Measurements from ENCODE around the gene WFDC10A.

The WFDC10A gene

GRCh38 chr20:45593498-45593897 lies 36.0 kb upstream of the WFDC10A start:
- Histone ChIP-seq H3K4me3 (no peak overlapping the region), H3K27ac (no peak overlapping the region)
- no peak for TF ChIP-seq CTCF (IDR thresholded peaks at IDR 0.05)
- DNase-seq (ENCODE audit: low spot score), result no peak

- Histone ChIP-seq H3K27ac (no peak overlapping the region), H3K4me3 (no peak overlapping the region)
- no peak for TF ChIP-seq CTCF (IDR thresholded peaks at IDR 0.05)
- no peak for DNase-seq (ENCODE audit: low spot score)
Observed at GRCh38 chr20:45595235-45595634, 34.3 kb upstream of the WFDC10A start.

- no peak for TF ChIP-seq CTCF (IDR thresholded peaks at IDR 0.05)
- Histone ChIP-seq H3K4me3 (no peak overlapping the region), H3K27ac (no peak overlapping the region)
- DNase-seq (ENCODE audit: low spot score), result no peak
Observed at GRCh38 chr20:45607810-45608209, 21.7 kb upstream of the WFDC10A start.

- H3K27ac ChIP-seq, result no peak overlapping the region
- TF ChIP-seq CTCF (IDR thresholded peaks at IDR 0.05), result no peak
- no peak for DNase-seq (ENCODE audit: low spot score)
- no peak overlapping the region for H3K4me3 ChIP-seq
Observed at GRCh38 chr20:45611054-45611453, 18.5 kb upstream of the WFDC10A start.

GRCh38 chr20:45612314-45612713 lies 17.2 kb upstream of the WFDC10A start:
- H3K27ac ChIP-seq, result no peak overlapping the region
- TF ChIP-seq CTCF (IDR thresholded peaks at IDR 0.05), result no peak
- H3K4me3 ChIP-seq, result no peak overlapping the region
- no peak for DNase-seq (ENCODE audit: low spot score)

- Histone ChIP-seq H3K4me3 (no peak overlapping the region), H3K27ac (no peak overlapping the region)
Observed at GRCh38 chr20:45617591-45617990, 11.9 kb upstream of the WFDC10A start.

GRCh38 chr20:45621593-45621992 lies 7.9 kb upstream of the WFDC10A start:
- H3K4me3 ChIP-seq, result no peak overlapping the region
- TF ChIP-seq CTCF (IDR thresholded peaks at IDR 0.05), result no peak

More at GRCh38 chr20:45617591-45617990, 11.9 kb upstream of the WFDC10A start:
- DNase-seq (ENCODE audit: low spot score), result no peak
- TF ChIP-seq CTCF (IDR thresholded peaks at IDR 0.05), result no peak

More at GRCh38 chr20:45621593-45621992, 7.9 kb upstream of the WFDC10A start:
- no peak for DNase-seq (ENCODE audit: low spot score)
- no peak overlapping the region for H3K27ac ChIP-seq
